Neural crest cell (in vitro differentiated cells): ENCODE measurements around the gene SLC35F1. TPM values are rescaled to one million over a fixed set of nuclear protein-coding genes. Genes with fewer than 3 reads are reported as not detected.

Experiments
- DNase-seq: peaks from one replicate; pipeline ENCODE4 v3.0.0; 2021; ENCODE audit warnings: low read depth, mixed read lengths, low spot score
- H3K27ac Mint-ChIP-seq: one replicate; pipeline ENCODE4 v1.8.0; 2021; ENCODE audit warnings: mild to moderate bottlenecking, mixed read lengths; ENCODE audit not compliant: unreplicated experiment
- H3K27me3 Mint-ChIP-seq: 2 replicates; pipeline ENCODE4 v1.8.0; 2021; ENCODE audit warnings: low read depth, mild to moderate bottlenecking, mixed read lengths
- H3K36me3 Mint-ChIP-seq: 2 replicates; pipeline ENCODE4 v1.8.0; 2021; ENCODE audit warnings: low read depth, mild to moderate bottlenecking, mixed read lengths
- H3K4me1 Mint-ChIP-seq: 2 replicates; pipeline ENCODE4 v1.8.0; 2021; ENCODE audit warnings: mixed read lengths
- H3K4me3 Mint-ChIP-seq: one replicate; pipeline ENCODE4 v1.8.0; 2021; ENCODE audit warnings: mild to moderate bottlenecking, mixed read lengths
- H3K9me3 Mint-ChIP-seq: 2 replicates; pipeline ENCODE4 v1.8.0; 2021; ENCODE audit warnings: mixed read lengths
- total RNA-seq: library from RNA; stranded (reverse); gene quantifications from 2 replicates; pipeline ENCODE4 v1.2.1, GENCODE V29; 2021
- TF ChIP-seq, protein P1 (sequence below): fragments of 200-600 bp; sonication (generic); conservative IDR thresholded peaks from 2 replicates; pipeline ENCODE4 v1.5.0; 2021; ENCODE audit warnings: antibody characterized with exemption, mild to moderate bottlenecking

The SLC35F1 gene
- total RNA-seq, 1 donor from 2014 or later = 41.4 TPM

- no peak for DNase-seq
- no peaks in the 10 kb centered on the region for H3K27me3 Mint-ChIP-seq
- peaks cover 8% of the 10 kb centered on the region for H3K36me3 Mint-ChIP-seq
- peaks cover 4% of the 10 kb centered on the region for H3K4me1 Mint-ChIP-seq
- no peak overlapping the region for H3K4me3 Mint-ChIP-seq
- TF ChIP-seq, protein P1, sequence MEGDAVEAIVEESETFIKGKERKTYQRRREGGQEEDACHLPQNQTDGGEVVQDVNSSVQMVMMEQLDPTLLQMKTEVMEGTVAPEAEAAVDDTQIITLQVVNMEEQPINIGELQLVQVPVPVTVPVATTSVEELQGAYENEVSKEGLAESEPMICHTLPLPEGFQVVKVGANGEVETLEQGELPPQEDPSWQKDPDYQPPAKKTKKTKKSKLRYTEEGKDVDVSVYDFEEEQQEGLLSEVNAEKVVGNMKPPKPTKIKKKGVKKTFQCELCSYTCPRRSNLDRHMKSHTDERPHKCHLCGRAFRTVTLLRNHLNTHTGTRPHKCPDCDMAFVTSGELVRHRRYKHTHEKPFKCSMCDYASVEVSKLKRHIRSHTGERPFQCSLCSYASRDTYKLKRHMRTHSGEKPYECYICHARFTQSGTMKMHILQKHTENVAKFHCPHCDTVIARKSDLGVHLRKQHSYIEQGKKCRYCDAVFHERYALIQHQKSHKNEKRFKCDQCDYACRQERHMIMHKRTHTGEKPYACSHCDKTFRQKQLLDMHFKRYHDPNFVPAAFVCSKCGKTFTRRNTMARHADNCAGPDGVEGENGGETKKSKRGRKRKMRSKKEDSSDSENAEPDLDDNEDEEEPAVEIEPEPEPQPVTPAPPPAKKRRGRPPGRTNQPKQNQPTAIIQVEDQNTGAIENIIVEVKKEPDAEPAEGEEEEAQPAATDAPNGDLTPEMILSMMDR = no peak
- H3K9me3 Mint-ChIP-seq = no peaks in the 10 kb centered on the region
- no peak overlapping the region for H3K27ac Mint-ChIP-seq
These were observed 215.2 kb downstream of the SLC35F1 start for GRCh38 chr6:118122161-118122725.

- Mint-ChIP-seq H3K36me3 (peaks cover 8% of the 10 kb centered on the region), H3K9me3 (no peaks in the 10 kb centered on the region), H3K4me1 (peaks cover 4% of the 10 kb centered on the region), H3K27me3 (no peaks in the 10 kb centered on the region), H3K4me3 (no peak overlapping the region), H3K27ac (no peak overlapping the region)
- no peak for DNase-seq
- TF ChIP-seq, protein P1 = no peak
These were observed 215.7 kb downstream of the SLC35F1 start for GRCh38 chr6:118122801-118123200.

DNA sequence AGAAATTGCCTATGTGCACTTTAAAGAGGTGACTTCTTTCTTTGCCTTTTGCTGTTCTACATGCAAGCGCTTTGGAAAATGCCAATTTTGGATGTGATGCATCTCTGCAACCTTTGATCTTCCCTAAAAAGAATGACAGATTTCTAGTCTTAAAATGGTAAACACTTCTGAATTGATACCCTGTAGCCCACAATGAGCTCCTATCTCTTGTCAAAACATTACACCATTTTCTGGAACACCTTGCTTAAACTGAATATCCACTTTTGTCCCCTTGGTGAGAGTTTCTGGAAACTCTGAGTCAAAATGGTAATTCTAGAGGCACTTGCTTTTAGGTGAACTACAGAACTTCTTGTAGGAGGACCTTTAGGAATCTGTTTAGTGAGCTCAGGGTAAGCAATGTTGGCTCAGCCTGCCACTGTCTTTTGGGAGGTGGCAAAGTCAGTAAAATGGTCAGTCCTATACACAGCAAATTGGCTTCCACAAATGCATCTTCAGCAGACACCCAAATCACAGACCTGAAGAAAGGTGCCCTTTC, 216.5 kb downstream of the SLC35F1 start:
- H3K27me3 Mint-ChIP-seq = no peaks in the 10 kb centered on the region
- TF ChIP-seq, protein P1 = no peak
- no peak overlapping the region for H3K27ac Mint-ChIP-seq
- H3K36me3 Mint-ChIP-seq = peaks cover 8% of the 10 kb centered on the region
- no peak overlapping the region for H3K4me3 Mint-ChIP-seq
- no peaks in the 10 kb centered on the region for H3K9me3 Mint-ChIP-seq
- peaks cover 4% of the 10 kb centered on the region for H3K4me1 Mint-ChIP-seq
- DNase-seq = no peak

- Mint-ChIP-seq H3K9me3 (no peaks in the 10 kb centered on the region), H3K4me1 (peaks cover 4% of the 10 kb centered on the region), H3K36me3 (peaks cover 13% of the 10 kb centered on the region), H3K4me3 (no peak overlapping the region), H3K27me3 (no peaks in the 10 kb centered on the region), H3K27ac (no peak overlapping the region)
- no peak for DNase-seq
- TF ChIP-seq, protein P1 = no peak
These were observed 217.8 kb downstream of the SLC35F1 start for GRCh38 chr6:118124851-118125250.

GRCh38 chr6:118128755-118129154, 221.7 kb downstream of the SLC35F1 start:
- H3K4me3 Mint-ChIP-seq = no peak overlapping the region
- H3K27ac Mint-ChIP-seq = no peak overlapping the region
- peaks cover 6% of the 10 kb centered on the region for H3K4me1 Mint-ChIP-seq
- peaks cover 13% of the 10 kb centered on the region for H3K36me3 Mint-ChIP-seq
- no peak for DNase-seq
- no peaks in the 10 kb centered on the region for H3K27me3 Mint-ChIP-seq
- H3K9me3 Mint-ChIP-seq = no peaks in the 10 kb centered on the region
- TF ChIP-seq, protein P1 = no peak
